Spleen (tissue), 11 donors: Measurements from ENCODE around the gene IL17B. TPM values are rescaled to one million over a fixed set of nuclear protein-coding genes. Genes with fewer than 3 reads are reported as not detected.

ENCODE experiments used
- DNase-seq: peaks from one replicate; pipeline ENCODE4 v3.0.0-alpha.2; 2020
- H3K27ac ChIP-seq, 8 donors: fragments of 200-600 bp; sonication (generic) in 7 of 8; 1 replicate in 4 of 8; 2 replicates in 4 of 8; pipeline versions ENCODE4 v1.5.0 to v1.8.0; 2016 to 2021; ENCODE audit warnings: inconsistent platforms in 4 of 8, mild to moderate bottlenecking in 4 of 8, moderate library complexity in 1 of 8
- H3K27me3 ChIP-seq, 7 donors: fragments of 200-600 bp; sonication (generic) in 6 of 7; replicated peaks in 1 of 7; 1 replicate in 4 of 7; 2 replicates in 3 of 7; pipeline versions ENCODE4 v1.5.0 to v1.8.0; 2016 to 2021; ENCODE audit warnings: inconsistent platforms in 3 of 7, mild to moderate bottlenecking in 1 of 7
- H3K36me3 ChIP-seq, 6 donors: fragments of 200-600 bp; sonication (generic) in 5 of 6; 1 replicate in 4 of 6; 2 replicates in 2 of 6; pipeline versions ENCODE4 v1.5.0 to v1.8.0; 2016 to 2021; ENCODE audit warnings: inconsistent platforms in 2 of 6
- H3K4me1 ChIP-seq, 6 donors: fragments of 200-600 bp; sonication (generic) in 5 of 6; 1 replicate in 3 of 6; 2 replicates in 3 of 6; pipeline versions ENCODE4 v1.5.0 to v1.8.0; 2016 to 2021; ENCODE audit warnings: inconsistent platforms in 3 of 6
- H3K4me3 ChIP-seq, 8 donors: fragments of 200-600 bp; sonication (generic) in 7 of 8; 1 replicate in 4 of 8; 2 replicates in 4 of 8; pipeline versions ENCODE4 v1.5.0 to v1.8.0; 2016 to 2021; ENCODE audit warnings: inconsistent platforms in 4 of 8, mild to moderate bottlenecking in 4 of 8, moderate library complexity in 2 of 8
- H3K9me3 ChIP-seq, 8 donors: fragments of 200-600 bp; sonication (generic) in 7 of 8; 1 replicate in 4 of 8; 2 replicates in 4 of 8; pipeline versions ENCODE4 v1.5.0 to v1.8.0; 2016 to 2021; ENCODE audit warnings: inconsistent platforms in 4 of 8
- CTCF ChIP-seq, 11 experiments: fragments of 200-600 bp in 7 of 11; fragments of 450-650 bp in 4 of 11; sonication (generic) in 4 of 11; IDR thresholded peaks in 8 of 11; conservative IDR thresholded peaks in 3 of 11; 1 replicate in 7 of 11; 2 replicates in 4 of 11; pipeline versions ENCODE4 v1.4.0 to v1.8.0; 2016 to 2021; ENCODE audit warnings: antibody characterized with exemption in 11 of 11, inconsistent platforms in 4 of 11, mild to moderate bottlenecking in 1 of 11
- POLR2A ChIP-seq, 3 donors: fragments of 450-650 bp; IDR thresholded peaks; one replicate each; pipeline ENCODE4 v1.5.1; 2017; ENCODE audit warnings: antibody characterized with exemption in 3 of 3, mild to moderate bottlenecking in 1 of 3
- POLR2AphosphoS5 ChIP-seq, 3 donors: sonication (generic); formaldehyde crosslinking; IDR thresholded peaks; one replicate each; pipeline ENCODE4 v1.5.1; 2017; ENCODE audit warnings: antibody characterized with exemption in 3 of 3
- WGBS, 5 donors: extraction: QIAGEN DNeasy Blood & Tissue Kit in 3 of 5; methylation state at CpG; one replicate each; pipeline versions ENCODE4 v1.1.5 to v1.1.7; 2013 to 2018; 5-methylcytosine and 5-hydroxymethylcytosine counted together
- intact Hi-C: fragments of 100-400 bp; cut with DNase I; formaldehyde crosslinking; loops from one replicate; pipeline ENCODE4 v1.15.0; 2023; ENCODE audit warnings: low total_unique reads
- polyA plus RNA-seq, 3 donors: library from polyadenylated mRNA; stranded (reverse); fragments of 200-250 nt; gene quantifications; one replicate each; pipeline ENCODE4 v1.2.1, GENCODE V29; 2013
- total RNA-seq, 7 donors: library from RNA; depleted of rRNA in 3 of 7; stranded (reverse); fragments of >200 nt in 3 of 7; fragmentation: NEBNext Ultra II Directional in 4 of 7; extraction: Animal tissue kit (Norgen Biotek cat#: 25700) in 4 of 7; gene quantifications; one replicate each; pipeline versions ENCODE4 v1.1.0 to v1.2.1, GENCODE V29; 2016 to 2021
- donor health status: healthy with polysubstance abuse.
- donor health status: DM: no; HTN: no; CAD: no; lungs with moderate emphysema.
- donor health status: DM: no; HTN: no; CAD: no.
- donor health status: Bipolar disorder and iron deficiency.
- donor health status: healthy.
- donor health status: DM: no; HTN: no; CAD: no.
- donor health status: DM: yes; HTN: yes; CAD: no.

The IL17B gene
- total and polyA plus RNA-seq, 10 donors: 0.30 to 1.4 (median 0.60) TPM; not detected in 4

GRCh38 chr5:149418910-149419531 is 39.9 kb upstream of the IL17B start:
- Histone ChIP-seq H3K36me3 (peaks cover 0 to 32% (median 0%) of the 10 kb centered on the region in 6 donors), H3K27me3 (peaks cover 0 to 8% (median 0%) of the 10 kb centered on the region in 7 donors), H3K4me3 (no peak overlapping the region), H3K27ac (peak overlapping the region in 7 of 8 donors; percentile 27 to 82 (median 73)), H3K9me3 (no peaks in the 10 kb centered on the region), H3K4me1 (peaks cover 11 to 88% (median 46%) of the 10 kb centered on the region in 6 donors)
- intact Hi-C loops: no loop called here
- WGBS, 5 donors: 66 to 84% (median 80%) methylated on average over 6 of the region's 6 CpGs
- no peak for TF ChIP-seq POLR2A (IDR thresholded peaks at IDR 0.05)
- TF ChIP-seq CTCF (IDR thresholded peaks at IDR 0.05 in 8 of 11, conservative IDR thresholded peaks at IDR 0.05 in 3 of 11): no peak
- TF ChIP-seq POLR2AphosphoS5 (IDR thresholded peaks at IDR 0.05): no peak
- no peak for DNase-seq

- H3K27ac ChIP-seq: peak overlapping the region in 7 of 8 donors; percentile 37 to 82 (median 62)
- H3K4me1 ChIP-seq: peaks cover 6 to 81% (median 34%) of the 10 kb centered on the region in 6 donors
- peaks cover 0 to 8% (median 0%) of the 10 kb centered on the region in 7 donors for H3K27me3 ChIP-seq
- intact Hi-C loops: no loop called here
- H3K9me3 ChIP-seq: no peaks in the 10 kb centered on the region
- DNase-seq: peak; percentile 27
- TF ChIP-seq POLR2AphosphoS5 (IDR thresholded peaks at IDR 0.05): peak in 1 of 3 donors; percentile 21
- no peak for TF ChIP-seq CTCF (IDR thresholded peaks at IDR 0.05 in 8 of 11, conservative IDR thresholded peaks at IDR 0.05 in 3 of 11)
- WGBS, 5 donors: 73 to 83% (median 76%) methylated on average over 8 to 9 of the region's 9 CpGs
- H3K36me3 ChIP-seq: peaks cover 0 to 24% (median 0%) of the 10 kb centered on the region in 6 donors
- H3K4me3 ChIP-seq: no peak overlapping the region
Observed at GRCh38 chr5:149417711-149418368, 38.7 kb upstream of the IL17B start.

GRCh38 chr5:149416987-149417710 is 38.1 kb upstream of the IL17B start:
- Histone ChIP-seq H3K27ac (peak overlapping the region in 7 of 8 donors; percentile 37 to 82 (median 62)), H3K9me3 (no peaks in the 10 kb centered on the region), H3K36me3 (peaks cover 0 to 24% (median 0%) of the 10 kb centered on the region in 6 donors), H3K4me3 (no peak overlapping the region), H3K27me3 (peaks cover 0 to 5% (median 0%) of the 10 kb centered on the region in 7 donors), H3K4me1 (peaks cover 0 to 74% (median 27%) of the 10 kb centered on the region in 6 donors)
- TF ChIP-seq CTCF (IDR thresholded peaks at IDR 0.05 in 8 of 11, conservative IDR thresholded peaks at IDR 0.05 in 3 of 11) (peak in 1 of 11 experiments; percentile 5), POLR2AphosphoS5 (IDR thresholded peaks at IDR 0.05) (no peak), POLR2A (IDR thresholded peaks at IDR 0.05) (no peak)
- intact Hi-C loops: no loop called here
- WGBS, 5 donors: 57 to 73% (median 63%) methylated on average over 8 of the region's 8 CpGs
- no peak for DNase-seq
